ENCODE measurements around the gene GFRA1. TPM values are rescaled to one million over a fixed set of nuclear protein-coding genes. Genes with fewer than 3 reads are reported as not detected.

GFRA1 gene
- polyA plus RNA-seq, 3 donors: not detected

DNA sequence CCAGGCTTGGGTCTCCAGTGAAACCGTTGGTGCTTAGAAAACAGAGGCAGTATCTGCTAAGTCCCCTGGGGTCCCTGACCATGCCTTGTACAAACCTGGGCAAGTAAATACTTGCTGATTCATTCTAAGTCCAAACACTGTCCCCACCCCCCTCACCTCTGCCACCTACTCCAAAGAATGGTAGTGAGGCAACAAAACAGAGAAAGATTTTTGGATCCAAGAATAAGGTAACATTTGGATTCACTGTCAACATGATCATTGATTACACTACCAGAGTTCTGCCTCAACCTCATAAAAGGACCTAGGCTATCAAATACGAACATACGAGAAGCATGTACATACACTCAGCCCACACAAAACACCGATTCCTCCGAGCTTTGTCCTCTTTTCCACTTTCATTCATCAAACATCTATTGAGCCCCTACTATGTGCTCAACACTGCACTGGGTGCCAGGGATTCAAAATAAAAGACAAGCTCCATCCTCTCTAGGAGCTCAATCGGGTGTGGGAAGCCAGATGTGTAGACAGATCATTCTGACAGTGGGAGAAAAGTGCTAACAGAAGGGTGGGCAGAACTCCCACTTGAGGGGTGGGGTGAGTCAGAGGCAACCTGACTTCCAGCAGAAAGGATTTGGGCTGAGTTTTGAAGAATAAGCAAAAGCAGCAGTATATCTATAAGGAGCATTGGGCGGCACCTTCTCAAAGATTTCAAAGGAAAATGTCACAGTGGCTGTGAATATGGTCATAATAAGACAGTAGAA, 71.2 kb downstream of the GFRA1 start:
- Mint-ChIP-seq H3K4me1 (no peaks in the 10 kb centered on the region), H3K27me3 (ENCODE audit: low read depth in 3 of 3) (no peaks in the 10 kb centered on the region), H3K36me3 (no peaks in the 10 kb centered on the region), H3K4me3 (no peak overlapping the region), H3K9me3 (peaks cover 2 to 14% (median 5%) of the 10 kb centered on the region in 7 donors), H3K27ac (no peak overlapping the region)
- Histone ChIP-seq H3K9me3 (replicated peaks in 1 of 2; ENCODE audit: control insufficient read depth in 1 of 2, insufficient read depth in 1 of 2, low read length in 2 of 2) (no peaks in the 10 kb centered on the region), H3K4me2 (replicated peaks; ENCODE audit: extremely low read depth, low read length, poor library complexity, severe bottlenecking) (no peak overlapping the region), H3K27ac (ENCODE audit: low read depth in 1 of 2, low read length in 2 of 2) (no peak overlapping the region), H3K79me2 (ENCODE audit: insufficient read depth, low read length) (no peaks in the 10 kb centered on the region), H2AFZ (ENCODE audit: insufficient read depth, low read depth, low read length, poor library complexity, severe bottlenecking) (no peak overlapping the region), H3K27me3 (ENCODE audit: control insufficient read depth in 2 of 2, insufficient read depth in 2 of 2, low read length in 2 of 2) (no peaks in the 10 kb centered on the region), H3K9ac (ENCODE audit: insufficient read depth, low read length, poor library complexity, severe bottlenecking) (no peak overlapping the region), H3K36me3 (replicated peaks in 1 of 2; ENCODE audit: control insufficient read depth in 1 of 2, insufficient read depth in 2 of 2, low read length in 2 of 2) (no peaks in the 10 kb centered on the region), H4K20me1 (ENCODE audit: insufficient read depth, low read length) (no peaks in the 10 kb centered on the region), H3K4me1 (ENCODE audit: control insufficient read depth in 1 of 2, insufficient read depth in 2 of 2, low read length in 2 of 2) (no peaks in the 10 kb centered on the region), H3K4me3 (replicated peaks in 1 of 3; ENCODE audit: low read depth in 2 of 3, low read length in 3 of 3) (no peak overlapping the region)
- 90% methylated on average over 2 of the region's 7 CpGs for WGBS (ENCODE audit: insufficient coverage)
- DNase-seq: no peak
- TF ChIP-seq, protein P1, sequence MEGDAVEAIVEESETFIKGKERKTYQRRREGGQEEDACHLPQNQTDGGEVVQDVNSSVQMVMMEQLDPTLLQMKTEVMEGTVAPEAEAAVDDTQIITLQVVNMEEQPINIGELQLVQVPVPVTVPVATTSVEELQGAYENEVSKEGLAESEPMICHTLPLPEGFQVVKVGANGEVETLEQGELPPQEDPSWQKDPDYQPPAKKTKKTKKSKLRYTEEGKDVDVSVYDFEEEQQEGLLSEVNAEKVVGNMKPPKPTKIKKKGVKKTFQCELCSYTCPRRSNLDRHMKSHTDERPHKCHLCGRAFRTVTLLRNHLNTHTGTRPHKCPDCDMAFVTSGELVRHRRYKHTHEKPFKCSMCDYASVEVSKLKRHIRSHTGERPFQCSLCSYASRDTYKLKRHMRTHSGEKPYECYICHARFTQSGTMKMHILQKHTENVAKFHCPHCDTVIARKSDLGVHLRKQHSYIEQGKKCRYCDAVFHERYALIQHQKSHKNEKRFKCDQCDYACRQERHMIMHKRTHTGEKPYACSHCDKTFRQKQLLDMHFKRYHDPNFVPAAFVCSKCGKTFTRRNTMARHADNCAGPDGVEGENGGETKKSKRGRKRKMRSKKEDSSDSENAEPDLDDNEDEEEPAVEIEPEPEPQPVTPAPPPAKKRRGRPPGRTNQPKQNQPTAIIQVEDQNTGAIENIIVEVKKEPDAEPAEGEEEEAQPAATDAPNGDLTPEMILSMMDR (IDR thresholded peaks at IDR 0.05): no peak
- intact Hi-C loops (cut with micrococcal nuclease): no loop called here

DNA sequence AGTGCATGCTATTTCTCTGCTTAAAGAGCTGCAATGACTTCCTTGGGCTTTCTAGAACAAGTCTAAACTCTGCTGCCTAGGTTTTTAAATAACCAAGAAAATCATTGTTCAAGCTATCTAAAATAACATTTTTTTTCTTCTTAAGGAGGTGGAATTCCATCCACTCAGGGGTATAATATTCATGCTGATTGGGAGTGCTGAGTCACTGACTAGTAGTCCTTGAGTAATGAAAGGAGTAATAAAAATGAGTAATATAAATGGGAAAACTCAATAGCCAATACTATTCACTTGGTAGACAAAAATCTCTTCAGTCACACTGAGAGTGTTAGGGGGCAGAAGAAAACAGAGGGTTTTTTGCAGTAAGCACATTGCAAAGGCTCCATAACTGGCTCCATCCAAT, 72.0 kb downstream of the GFRA1 start:
- no peak overlapping the region for H3K27ac ChIP-seq (ENCODE audit: low read depth in 1 of 2, low read length in 2 of 2)
- H3K36me3 ChIP-seq (replicated peaks in 1 of 2; ENCODE audit: control insufficient read depth in 1 of 2, insufficient read depth in 2 of 2, low read length in 2 of 2): no peaks in the 10 kb centered on the region
- H3K9ac ChIP-seq (ENCODE audit: insufficient read depth, low read length, poor library complexity, severe bottlenecking): no peak overlapping the region
- Mint-ChIP-seq H3K4me3 (no peak overlapping the region), H3K27ac (peak overlapping the region in 1 of 7 donors; percentile 43), H3K36me3 (no peaks in the 10 kb centered on the region), H3K27me3 (ENCODE audit: low read depth in 3 of 3) (peaks cover 0 to 1% (median 0%) of the 10 kb centered on the region in 3 donors), H3K4me1 (no peaks in the 10 kb centered on the region), H3K9me3 (peaks cover 2 to 17% (median 5%) of the 10 kb centered on the region in 7 donors)
- TF ChIP-seq, protein P1 (IDR thresholded peaks at IDR 0.05): no peak
- no peaks in the 10 kb centered on the region for H4K20me1 ChIP-seq (ENCODE audit: insufficient read depth, low read length)
- intact Hi-C loops (cut with micrococcal nuclease): no loop called here
- H2AFZ ChIP-seq (ENCODE audit: insufficient read depth, low read depth, low read length, poor library complexity, severe bottlenecking): no peak overlapping the region
- H3K4me2 ChIP-seq (replicated peaks; ENCODE audit: extremely low read depth, low read length, poor library complexity, severe bottlenecking): no peak overlapping the region
- no peaks in the 10 kb centered on the region for H3K9me3 ChIP-seq (replicated peaks in 1 of 2; ENCODE audit: control insufficient read depth in 1 of 2, insufficient read depth in 1 of 2, low read length in 2 of 2)
- no peaks in the 10 kb centered on the region for H3K27me3 ChIP-seq (ENCODE audit: control insufficient read depth in 2 of 2, insufficient read depth in 2 of 2, low read length in 2 of 2)
- DNase-seq: no peak
- H3K4me1 ChIP-seq (ENCODE audit: control insufficient read depth in 1 of 2, insufficient read depth in 2 of 2, low read length in 2 of 2): no peaks in the 10 kb centered on the region
- H3K4me3 ChIP-seq (replicated peaks in 1 of 3; ENCODE audit: low read depth in 2 of 3, low read length in 3 of 3): no peak overlapping the region
- H3K79me2 ChIP-seq (ENCODE audit: insufficient read depth, low read length): no peaks in the 10 kb centered on the region

Measured in CD14-positive monocyte (primary cell).